ENCODE data around the gene TM4SF18. TPM values are rescaled to one million over a fixed set of nuclear protein-coding genes. Genes with fewer than 3 reads are reported as not detected.

The TM4SF18 gene
- polyA plus RNA-seq, 3 donors, result 30.8 to 33.1 (median 31.3) TPM

GRCh38 chr3:149331396-149331795, 2.0 kb downstream of the TM4SF18 start:
- DNase-seq (ENCODE audit: low read depth in 3 of 3, low spot score in 2 of 3), result no peak

- no peak for DNase-seq (ENCODE audit: low read depth in 3 of 3, low spot score in 2 of 3)
These were observed 2.7 kb downstream of the TM4SF18 start for GRCh38 chr3:149330609-149331331.

GRCh38 chr3:149327156-149327555, 6.3 kb downstream of the TM4SF18 start:
- no peak for DNase-seq (ENCODE audit: low read depth in 3 of 3, low spot score in 2 of 3)

GRCh38 chr3:149325581-149325980, 7.9 kb downstream of the TM4SF18 start:
- DNase-seq (ENCODE audit: low read depth in 3 of 3, low spot score in 2 of 3), result no peak

- no peak for DNase-seq (ENCODE audit: low read depth in 3 of 3, low spot score in 2 of 3)
These were observed 9.1 kb downstream of the TM4SF18 start for GRCh38 chr3:149324332-149324731.

DNA sequence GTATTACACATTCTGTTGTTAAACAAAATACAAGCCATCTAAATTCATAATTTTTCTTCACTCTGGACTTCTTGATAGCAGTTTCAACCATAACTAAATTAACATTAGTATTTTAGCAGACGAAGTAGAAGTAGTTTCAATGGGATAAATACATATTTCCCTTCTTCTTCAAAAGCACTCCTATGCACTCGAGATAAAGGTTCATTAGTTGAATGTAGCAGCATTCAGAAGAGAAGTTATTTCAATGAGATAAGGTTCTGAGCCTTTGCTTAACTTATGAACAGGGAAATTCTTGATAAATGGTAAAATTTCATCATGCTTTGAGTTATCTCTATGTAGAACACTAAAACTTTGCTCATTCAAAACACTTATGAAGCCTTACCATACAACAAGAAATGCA, 11.8 kb downstream of the TM4SF18 start:
- no peak for DNase-seq (ENCODE audit: low read depth in 3 of 3, low spot score in 2 of 3)

DNA sequence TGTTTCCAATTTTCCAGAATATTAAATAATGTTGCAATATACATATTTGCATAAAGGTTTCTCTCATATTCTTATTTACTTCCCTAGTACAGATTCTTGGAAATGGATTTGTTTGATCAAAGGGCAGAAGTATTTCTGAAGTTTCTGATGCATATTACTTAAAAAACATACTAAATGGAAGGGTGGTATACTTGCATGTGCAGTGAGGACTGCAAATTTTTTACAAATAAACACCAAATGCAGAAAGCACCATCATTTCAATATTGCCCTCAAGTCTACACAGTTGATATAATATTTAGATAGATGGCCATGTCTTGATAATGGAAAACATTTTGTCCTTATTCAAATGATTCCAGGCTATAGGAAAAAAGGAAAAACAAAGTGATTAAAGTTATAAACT, 12.3 kb downstream of the TM4SF18 start:
- no peak for DNase-seq (ENCODE audit: low read depth in 3 of 3, low spot score in 2 of 3)

DNA sequence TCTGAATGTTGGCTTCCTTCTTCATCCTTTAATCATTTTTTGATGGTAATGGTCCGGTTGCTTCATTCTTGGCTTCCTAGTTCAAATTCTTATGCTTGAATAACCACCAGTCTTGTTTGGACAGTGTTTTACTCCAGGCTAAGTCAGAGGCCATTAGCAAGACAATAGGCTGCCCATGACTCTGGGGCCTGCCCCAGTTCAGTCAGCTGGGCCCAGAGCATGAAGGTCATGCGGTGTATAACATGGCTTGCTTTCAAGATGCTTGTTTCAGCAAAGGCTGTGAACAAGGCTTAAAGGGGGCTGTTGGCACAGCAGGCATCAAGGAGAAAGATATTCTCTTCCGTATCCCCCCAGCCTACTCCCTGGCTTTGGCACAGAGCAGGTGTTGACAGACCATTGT, 13.7 kb downstream of the TM4SF18 start:
- no peak for DNase-seq (ENCODE audit: low read depth in 3 of 3, low spot score in 2 of 3)

- DNase-seq (ENCODE audit: low read depth in 3 of 3, low spot score in 2 of 3), result no peak
These were observed 16.4 kb downstream of the TM4SF18 start for GRCh38 chr3:149317072-149317471.

GRCh38 chr3:149316437-149316836, 17.0 kb downstream of the TM4SF18 start:
- no peak for DNase-seq (ENCODE audit: low read depth in 3 of 3, low spot score in 2 of 3)

DNA sequence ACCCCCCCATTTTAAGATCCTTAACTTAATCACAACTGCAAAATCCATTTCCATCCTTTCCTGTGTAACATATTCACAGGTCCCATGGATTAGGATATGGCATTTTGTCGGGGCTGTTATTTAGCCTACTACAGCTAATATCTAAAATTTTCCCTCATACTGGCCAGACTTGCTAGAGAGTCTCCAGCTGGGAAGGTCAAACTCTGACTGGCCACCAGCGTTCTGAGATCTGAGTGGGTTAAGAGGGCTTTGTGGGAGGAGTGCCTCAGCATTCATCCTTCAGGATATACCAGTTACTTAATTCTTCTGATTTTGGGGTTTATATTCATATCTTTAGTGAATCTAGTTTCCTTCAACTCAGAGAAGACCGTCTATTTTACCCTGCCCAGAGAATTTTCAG, 17.7 kb downstream of the TM4SF18 start:
- no peak for DNase-seq (ENCODE audit: low read depth in 3 of 3, low spot score in 2 of 3)

DNA sequence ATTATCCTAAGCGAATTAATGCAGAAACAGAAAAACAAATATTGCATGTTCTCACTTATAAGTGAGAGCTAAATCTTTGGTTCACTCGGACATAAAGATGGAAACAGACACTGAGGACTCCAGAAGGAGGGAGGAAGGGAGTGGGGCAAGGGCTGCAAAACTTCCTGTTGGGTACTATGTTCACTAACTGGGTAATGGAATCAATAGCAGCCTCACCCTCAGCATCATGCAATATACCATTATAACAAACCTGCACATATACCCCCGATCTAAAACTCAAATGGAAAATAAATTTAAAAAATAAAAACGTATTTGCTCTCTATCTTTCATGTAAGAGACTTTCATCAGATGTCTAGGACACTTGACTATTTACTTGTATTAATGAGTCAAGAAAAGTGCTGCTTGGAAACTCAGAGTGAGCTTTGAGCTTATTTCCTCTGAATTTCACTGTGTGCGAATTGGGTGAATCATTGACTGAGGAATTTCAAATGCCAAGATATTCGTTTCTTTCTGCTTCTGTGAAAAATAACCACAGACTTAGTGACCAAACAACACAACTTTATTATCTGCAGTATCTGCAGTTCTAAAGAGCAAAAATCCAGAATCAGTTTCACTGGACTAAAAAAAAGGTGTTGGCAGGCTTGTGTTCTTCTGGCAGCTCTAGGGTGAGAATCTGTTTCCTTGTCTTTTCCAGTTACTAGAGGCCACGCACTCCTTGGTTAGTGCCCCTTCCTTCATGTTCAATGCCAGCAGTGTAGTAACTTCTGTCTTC, 18.4 kb downstream of the TM4SF18 start:
- no peak for DNase-seq (ENCODE audit: low read depth in 3 of 3, low spot score in 2 of 3)

- DNase-seq (ENCODE audit: low read depth in 3 of 3, low spot score in 2 of 3), result no peak
These were observed 19.9 kb downstream of the TM4SF18 start for GRCh38 chr3:149313542-149313941.

- DNase-seq (ENCODE audit: low read depth in 3 of 3, low spot score in 2 of 3), result no peak
These were observed 22.5 kb downstream of the TM4SF18 start for GRCh38 chr3:149310796-149311534.

- no peak for DNase-seq (ENCODE audit: low read depth in 3 of 3, low spot score in 2 of 3)
These were observed 26.0 kb downstream of the TM4SF18 start for GRCh38 chr3:149307435-149307783.

DNA sequence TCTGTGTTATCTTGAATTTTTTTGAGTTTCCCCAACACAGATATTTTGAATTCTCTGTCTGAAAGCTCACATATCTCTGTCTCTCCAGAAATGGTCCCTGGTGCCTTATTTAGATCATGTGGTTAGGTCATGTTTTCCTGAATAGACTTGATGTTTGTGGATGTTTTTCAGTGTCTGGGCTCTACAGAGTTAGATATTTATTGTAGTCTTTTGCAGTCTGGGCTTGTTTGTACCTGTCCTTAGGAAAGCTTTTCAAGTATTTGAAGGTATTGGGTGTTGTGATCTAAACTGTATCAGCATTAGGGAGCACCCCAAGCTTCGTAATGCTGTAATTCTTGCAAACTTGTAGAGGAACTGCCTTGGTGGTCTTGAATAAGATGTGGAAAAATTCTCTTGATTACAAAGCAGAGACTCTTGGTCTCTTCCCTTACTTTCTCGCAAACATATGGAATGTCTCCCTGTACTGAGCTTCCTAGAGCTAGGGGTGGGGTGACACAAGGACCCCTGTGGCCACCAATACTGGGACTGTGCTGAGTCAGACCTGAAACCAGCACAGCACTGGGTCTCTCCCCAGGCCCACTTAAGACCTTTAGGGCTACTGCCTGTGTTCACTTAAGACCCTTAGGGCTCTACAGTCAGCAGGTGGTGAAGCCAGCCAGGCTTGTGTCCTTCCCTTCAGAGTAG, 26.5 kb downstream of the TM4SF18 start:
- no peak for DNase-seq (ENCODE audit: low read depth in 3 of 3, low spot score in 2 of 3)

DNA sequence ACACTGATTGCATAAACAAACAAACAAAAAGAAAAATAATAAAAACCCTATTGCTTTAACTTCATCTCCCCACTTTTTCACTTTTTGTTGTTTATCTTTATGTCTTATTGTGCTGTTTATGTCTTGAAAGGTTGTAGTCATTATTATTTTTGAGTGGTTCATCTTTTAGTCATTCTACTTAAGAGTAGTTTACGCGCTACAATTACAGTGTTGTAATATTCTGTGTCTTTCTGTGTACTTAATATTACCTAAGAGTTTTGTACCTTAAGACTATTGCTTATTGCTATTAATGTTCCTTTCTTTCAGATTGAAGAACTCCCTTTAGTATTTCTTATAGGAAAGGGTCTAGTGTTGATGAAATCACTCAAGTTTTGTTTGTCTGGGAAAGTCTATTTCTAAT, 28.1 kb downstream of the TM4SF18 start:
- DNase-seq (ENCODE audit: low read depth in 3 of 3, low spot score in 2 of 3), result no peak

- DNase-seq (ENCODE audit: low read depth in 3 of 3, low spot score in 2 of 3), result peak; percentile 29 to 49 (median 47)
These were observed 33.3 kb downstream of the TM4SF18 start for GRCh38 chr3:149299938-149300801.

- no peak for DNase-seq (ENCODE audit: low read depth in 3 of 3, low spot score in 2 of 3)
These were observed 36.5 kb downstream of the TM4SF18 start for GRCh38 chr3:149296972-149297371.

DNA sequence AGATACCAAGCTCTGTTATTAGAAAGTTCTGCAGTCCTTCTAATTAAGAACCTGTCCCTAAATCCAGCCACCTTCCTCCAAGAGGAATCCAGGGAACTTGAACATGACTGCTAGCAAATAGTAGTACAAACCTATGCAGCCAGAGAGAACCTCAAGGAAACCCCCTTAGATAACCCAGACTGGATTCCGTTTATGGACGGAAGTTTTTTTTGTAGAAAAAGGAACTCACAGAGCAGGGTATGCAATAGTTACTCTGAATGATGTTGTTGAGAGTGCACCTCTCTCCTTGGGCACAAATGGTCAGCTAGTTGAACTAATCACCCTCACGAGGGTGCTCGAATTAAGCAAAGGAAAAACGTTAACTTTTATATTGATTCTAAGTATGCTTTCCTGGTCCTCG, 40.8 kb downstream of the TM4SF18 start:
- DNase-seq (ENCODE audit: low read depth in 3 of 3, low spot score in 2 of 3), result no peak

Measured in right renal cortex interstitium (tissue), 3 donors.